IMR-90 (cell line): ENCODE data around the gene DZIP1.

Experiments
- CEBPB ChIP-seq: IDR thresholded peaks from 2 replicates; pipeline ENCODE4 v1.6.1; 2012; ENCODE audit warnings: low read depth, low read length, improper control_type of control experiment
- CTCF ChIP-seq: conservative IDR thresholded peaks from 2 replicates; pipeline ENCODE4 v1.5.1; 2012; ENCODE audit warnings: mild to moderate bottlenecking, low read depth, low read length, improper control_type of control experiment
- ELK1 ChIP-seq: fragments of 150-350 bp; IDR thresholded peaks from 2 replicates; pipeline ENCODE4 v1.6.1; 2016; ENCODE audit warnings: low read depth, mild to moderate bottlenecking, low read length, moderate library complexity, borderline replicate concordance
- FOS ChIP-seq: fragments of 150-350 bp; IDR thresholded peaks from 2 replicates; pipeline ENCODE4 v1.6.1; 2016; ENCODE audit warnings: low read depth, low read length
- MAFK ChIP-seq: IDR thresholded peaks from 2 replicates; pipeline ENCODE4 v1.6.1; 2012; ENCODE audit warnings: low read depth, low read length, improper control_type of control experiment
- MXI1 ChIP-seq: IDR thresholded peaks from 2 replicates; pipeline ENCODE4 v1.6.1; 2012; ENCODE audit warnings: low read depth, mild to moderate bottlenecking, low read length, moderate library complexity, borderline replicate concordance
- NFE2L2 ChIP-seq: fragments of 150-350 bp; IDR thresholded peaks from 2 replicates; pipeline ENCODE4 v1.6.1; 2016; ENCODE audit warnings: low read depth, mild to moderate bottlenecking, low read length
- POLR2A ChIP-seq: IDR thresholded peaks from 2 replicates; pipeline ENCODE4 v1.6.1; 2012; ENCODE audit warnings: mild to moderate bottlenecking, low read depth, low read length
- RCOR1 ChIP-seq: IDR thresholded peaks from 2 replicates; pipeline ENCODE4 v1.6.1; 2012; ENCODE audit warnings: mild to moderate bottlenecking, low read length, improper control_type of control experiment; ENCODE audit not compliant: insufficient replicate concordance
- RFX5 ChIP-seq: IDR thresholded peaks from 2 replicates; pipeline ENCODE4 v1.8.0; 2012; ENCODE audit warnings: low read depth, mild to moderate bottlenecking, low read length, moderate library complexity
- SMC3 ChIP-seq: fragments of 150-350 bp; IDR thresholded peaks from 2 replicates; pipeline ENCODE4 v1.6.1; 2016; ENCODE audit warnings: low read depth, mild to moderate bottlenecking, antibody characterized with exemption, low read length, moderate library complexity
- USF2 ChIP-seq: fragments of 150-350 bp; IDR thresholded peaks from 2 replicates; pipeline ENCODE4 v1.6.1; 2017; ENCODE audit warnings: mild to moderate bottlenecking, antibody characterized with exemption, low read length, low read depth

- no peak for TF ChIP-seq RCOR1
- no peak for TF ChIP-seq CTCF
- TF ChIP-seq POLR2A, result no peak
- no peak for TF ChIP-seq ELK1
- TF ChIP-seq USF2, result no peak
- no peak for TF ChIP-seq RFX5
- no peak for TF ChIP-seq CEBPB
- no peak for TF ChIP-seq SMC3
- TF ChIP-seq MXI1, result no peak
- no peak for TF ChIP-seq MAFK
- no peak for TF ChIP-seq FOS
- TF ChIP-seq NFE2L2, result no peak
Measured at GRCh38 chr13:95626768-95627167, 17.7 kb downstream of the DZIP1 start.
